Fibroblast of lung (primary cell): Measurements from ENCODE around the gene PXDN. TPM values are rescaled to one million over a fixed set of nuclear protein-coding genes. Genes with fewer than 3 reads are reported as not detected.

Experiments
- DNase-seq, 2 donors: peaks; one replicate each; pipeline versions ENCODE4 v3.0.0 to v3.0.0-alpha.2; 2010; ENCODE audit warnings: low read depth in 2 of 2
- H2AFZ ChIP-seq: 2 replicates; pipeline ENCODE4 v1.5.1; 2012; ENCODE audit warnings: low read length, control low read depth, inconsistent platforms
- H3K27ac ChIP-seq: 2 replicates; pipeline ENCODE4 v1.5.1; 2011; ENCODE audit warnings: low read length, control low read depth; ENCODE audit not compliant: insufficient read depth
- H3K27me3 ChIP-seq: 2 replicates; pipeline ENCODE4 v1.5.1; 2011; ENCODE audit warnings: mild to moderate bottlenecking, low read length; ENCODE audit not compliant: control insufficient read depth, insufficient read depth
- H3K36me3 ChIP-seq: 2 replicates; pipeline ENCODE4 v1.5.1; 2011; ENCODE audit warnings: low read length; ENCODE audit not compliant: control insufficient read depth, insufficient read depth
- H3K4me1 ChIP-seq: 2 replicates; pipeline ENCODE4 v1.5.1; 2011; ENCODE audit warnings: low read length; ENCODE audit not compliant: control insufficient read depth, insufficient read depth; ENCODE audit errors: extremely low read depth
- H3K4me2 ChIP-seq: 2 replicates; pipeline ENCODE4 v1.5.1; 2011; ENCODE audit warnings: low read length, control low read depth; ENCODE audit not compliant: insufficient read depth; ENCODE audit errors: extremely low read depth
- H3K4me3 ChIP-seq, 4 experiments: fragments of 200-600 bp in 1 of 4; sonication (generic) in 1 of 4; replicated peaks in 1 of 4; 2 replicates each; pipeline ENCODE4 v1.5.1; 2011 to 2016; ENCODE audit warnings: low read length in 4 of 4, low read depth in 3 of 4, mild to moderate bottlenecking in 3 of 4, control low read depth in 2 of 4, inconsistent platforms in 1 of 4, mixed read lengths in 1 of 4; ENCODE audit not compliant: insufficient read depth in 1 of 4; ENCODE audit errors: control extremely low read depth in 1 of 4
- H3K79me2 ChIP-seq: 2 replicates; pipeline ENCODE4 v1.5.1; 2012; ENCODE audit warnings: mild to moderate bottlenecking, low read length, inconsistent platforms; ENCODE audit not compliant: control insufficient read depth, insufficient read depth
- H3K9ac ChIP-seq: 2 replicates; pipeline ENCODE4 v1.5.1; 2011; ENCODE audit warnings: mild to moderate bottlenecking, low read length, control low read depth; ENCODE audit not compliant: insufficient read depth
- H3K9me3 ChIP-seq: 2 replicates; pipeline ENCODE4 v1.5.1; 2012; ENCODE audit warnings: low read depth, low read length; ENCODE audit not compliant: control insufficient read depth, insufficient read depth
- H4K20me1 ChIP-seq: 2 replicates; pipeline ENCODE4 v1.5.1; 2011; ENCODE audit warnings: low read length; ENCODE audit not compliant: control insufficient read depth, insufficient read depth; ENCODE audit errors: extremely low read depth
- CTCF ChIP-seq, 2 donors: IDR thresholded peaks in 1 of 2; conservative IDR thresholded peaks in 1 of 2; 1 replicate in 1 of 2; 2 replicates in 1 of 2; pipeline ENCODE4 v1.5.1; 2011 to 2012; ENCODE audit warnings: low read length in 2 of 2, control low read depth in 1 of 2, inconsistent platforms in 1 of 2, low read depth in 1 of 2, mild to moderate bottlenecking in 1 of 2
- EZH2 ChIP-seq: IDR thresholded peaks from 2 replicates; pipeline ENCODE4 v1.5.1; 2012; ENCODE audit warnings: low read length, control low read depth, mild to moderate bottlenecking; ENCODE audit errors: missing control alignments
- polyA plus RNA-seq, 2 donors: library from polyadenylated mRNA; depleted of rRNA in 1 of 2; stranded (reverse) in 1 of 2; unstranded in 1 of 2; fragments of >200 nt; gene quantifications; 2 replicates each; pipeline ENCODE4 v1.2.1, GENCODE V29; 2011 to 2012; ENCODE audit warnings: missing spikeins in 1 of 2
- total RNA-seq: library from RNA; depleted of rRNA; stranded (reverse); fragments of >200 nt; gene quantifications from 2 replicates; pipeline ENCODE4 v1.2.1, GENCODE V29; 2014

Gene PXDN
- total and polyA plus RNA-seq, 2 donors (not counting 1 experiment from before 2014, with no cell fraction given), result 153 to 298 TPM

- peak overlapping the region; percentile 72 for H3K4me2 ChIP-seq
- peaks cover 49% of the 10 kb centered on the region for H3K79me2 ChIP-seq
- TF ChIP-seq CTCF (conservative IDR thresholded peaks at IDR 0.05 in 1 of 2, IDR thresholded peaks at IDR 0.05 in 1 of 2; ENCODE audit: low read depth in 1 of 2, low read length in 2 of 2) (peak; percentile 38 to 50), EZH2 (no peak)
- H2AFZ ChIP-seq, result no peak overlapping the region
- no peaks in the 10 kb centered on the region for H3K9me3 ChIP-seq
- H4K20me1 ChIP-seq, result no peaks in the 10 kb centered on the region
- DNase-seq, result peak; percentile 91 to 94
- H3K4me1 ChIP-seq, result peaks cover 28% of the 10 kb centered on the region
- peak overlapping the region; percentile 92 for H3K27ac ChIP-seq
- no peaks in the 10 kb centered on the region for H3K27me3 ChIP-seq
- H3K9ac ChIP-seq, result peak overlapping the region; percentile 94
- H3K4me3 ChIP-seq, result peak overlapping the region; percentile 59 to 77 (median 70)
- H3K36me3 ChIP-seq, result peaks cover 2% of the 10 kb centered on the region
Observed at GRCh38 chr2:1742681-1743395, 1.5 kb downstream of the PXDN start.

GRCh38 chr2:1742301-1742680, 2.0 kb downstream of the PXDN start:
- Histone ChIP-seq H3K79me2 (peaks cover 52% of the 10 kb centered on the region), H3K9me3 (no peaks in the 10 kb centered on the region), H3K36me3 (peaks cover 2% of the 10 kb centered on the region), H3K4me2 (peak overlapping the region; percentile 72), H3K4me3 (peak overlapping the region; percentile 59 to 77 (median 70)), H3K27me3 (no peaks in the 10 kb centered on the region), H3K4me1 (peaks cover 29% of the 10 kb centered on the region), H3K27ac (peak overlapping the region; percentile 92), H2AFZ (no peak overlapping the region), H3K9ac (peak overlapping the region; percentile 94), H4K20me1 (no peaks in the 10 kb centered on the region)
- DNase-seq, result peak; percentile 51 to 65
- TF ChIP-seq CTCF (conservative IDR thresholded peaks at IDR 0.05 in 1 of 2, IDR thresholded peaks at IDR 0.05 in 1 of 2; ENCODE audit: low read depth in 1 of 2, low read length in 2 of 2), result no peak
- TF ChIP-seq EZH2, result no peak

GRCh38 chr2:1741851-1742250, 2.5 kb downstream of the PXDN start:
- H3K4me2 ChIP-seq, result peak overlapping the region; percentile 72
- no peaks in the 10 kb centered on the region for H3K9me3 ChIP-seq
- H3K27ac ChIP-seq, result peak overlapping the region; percentile 92
- TF ChIP-seq EZH2 (no peak), CTCF (conservative IDR thresholded peaks at IDR 0.05 in 1 of 2, IDR thresholded peaks at IDR 0.05 in 1 of 2; ENCODE audit: low read depth in 1 of 2, low read length in 2 of 2) (no peak)
- peaks cover 31% of the 10 kb centered on the region for H3K4me1 ChIP-seq
- H3K27me3 ChIP-seq, result no peaks in the 10 kb centered on the region
- peak overlapping the region in 2 of 4 experiments; percentile 65 to 74 for H3K4me3 ChIP-seq
- H4K20me1 ChIP-seq, result no peaks in the 10 kb centered on the region
- peaks cover 2% of the 10 kb centered on the region for H3K36me3 ChIP-seq
- no peak for DNase-seq
- H3K9ac ChIP-seq, result no peak overlapping the region
- H2AFZ ChIP-seq, result no peak overlapping the region
- peaks cover 54% of the 10 kb centered on the region for H3K79me2 ChIP-seq
